ENCODE results near the gene MTSS2. TPM values are rescaled to one million over a fixed set of nuclear protein-coding genes. Genes with fewer than 3 reads are reported as not detected.
A peak's percentile ranks its signal among the peaks of the same experiment; 100 is the strongest.

MTSS2 gene
- total RNA-seq, 1 donor from 2014 or later, result 57.1 TPM

- peak overlapping the region; percentile 64 for H3K27ac Mint-ChIP-seq
- H3K4me1 Mint-ChIP-seq (ENCODE audit: low read depth), result peaks cover 11% of the 10 kb centered on the region
- no peaks in the 10 kb centered on the region for H3K27me3 Mint-ChIP-seq
Observed at GRCh38 chr16:70703835-70704381, 18.1 kb upstream of the MTSS2 start.

GRCh38 chr16:70703041-70703834, 17.4 kb upstream of the MTSS2 start:
- Mint-ChIP-seq H3K4me3 (ENCODE audit: low read depth) (no peak overlapping the region), H3K9me3 (ENCODE audit: low read depth) (no peaks in the 10 kb centered on the region)
- peak; percentile 35 for TF ChIP-seq CTCF (IDR thresholded peaks at IDR 0.05; ENCODE audit: unreplicated experiment)

More at GRCh38 chr16:70703835-70704381, 18.1 kb upstream of the MTSS2 start:
- peaks cover 3% of the 10 kb centered on the region for H3K36me3 Mint-ChIP-seq (ENCODE audit: insufficient read depth)
- DNase-seq (ENCODE audit: low spot score, unreplicated experiment), result no peak
- no peaks in the 10 kb centered on the region for H3K9me3 Mint-ChIP-seq (ENCODE audit: low read depth)
- H3K4me3 Mint-ChIP-seq (ENCODE audit: low read depth), result no peak overlapping the region
- TF ChIP-seq CTCF (IDR thresholded peaks at IDR 0.05; ENCODE audit: unreplicated experiment), result no peak

GRCh38 chr16:70702624-70703023, 16.8 kb upstream of the MTSS2 start:
- Mint-ChIP-seq H3K36me3 (ENCODE audit: insufficient read depth) (peaks cover 3% of the 10 kb centered on the region), H3K27me3 (no peaks in the 10 kb centered on the region), H3K9me3 (ENCODE audit: low read depth) (no peaks in the 10 kb centered on the region), H3K4me3 (ENCODE audit: low read depth) (no peak overlapping the region), H3K4me1 (ENCODE audit: low read depth) (peaks cover 9% of the 10 kb centered on the region), H3K27ac (peak overlapping the region; percentile 53)
- TF ChIP-seq CTCF (IDR thresholded peaks at IDR 0.05; ENCODE audit: unreplicated experiment), result no peak
- no peak for DNase-seq (ENCODE audit: low spot score, unreplicated experiment)

More at GRCh38 chr16:70703041-70703834, 17.4 kb upstream of the MTSS2 start:
- no peak for DNase-seq (ENCODE audit: low spot score, unreplicated experiment)
- Mint-ChIP-seq H3K27ac (peak overlapping the region; percentile 59), H3K27me3 (no peaks in the 10 kb centered on the region), H3K36me3 (ENCODE audit: insufficient read depth) (peaks cover 3% of the 10 kb centered on the region), H3K4me1 (ENCODE audit: low read depth) (peaks cover 9% of the 10 kb centered on the region)

- H3K4me1 Mint-ChIP-seq (ENCODE audit: low read depth), result peaks cover 9% of the 10 kb centered on the region
- H3K36me3 Mint-ChIP-seq (ENCODE audit: insufficient read depth), result peaks cover 3% of the 10 kb centered on the region
- H3K4me3 Mint-ChIP-seq (ENCODE audit: low read depth), result no peak overlapping the region
- no peaks in the 10 kb centered on the region for H3K9me3 Mint-ChIP-seq (ENCODE audit: low read depth)
- no peak for TF ChIP-seq CTCF (IDR thresholded peaks at IDR 0.05; ENCODE audit: unreplicated experiment)
- no peaks in the 10 kb centered on the region for H3K27me3 Mint-ChIP-seq
- DNase-seq (ENCODE audit: low spot score, unreplicated experiment), result no peak
- H3K27ac Mint-ChIP-seq, result peak overlapping the region; percentile 83
Observed at GRCh38 chr16:70701998-70702397, 16.1 kb upstream of the MTSS2 start.

- H3K4me1 Mint-ChIP-seq (ENCODE audit: low read depth), result peaks cover 9% of the 10 kb centered on the region
- no peaks in the 10 kb centered on the region for H3K9me3 Mint-ChIP-seq (ENCODE audit: low read depth)
- peak overlapping the region; percentile 83 for H3K27ac Mint-ChIP-seq
- H3K4me3 Mint-ChIP-seq (ENCODE audit: low read depth), result no peak overlapping the region
- no peak for TF ChIP-seq CTCF (IDR thresholded peaks at IDR 0.05; ENCODE audit: unreplicated experiment)
- peaks cover 3% of the 10 kb centered on the region for H3K36me3 Mint-ChIP-seq (ENCODE audit: insufficient read depth)
- no peaks in the 10 kb centered on the region for H3K27me3 Mint-ChIP-seq
- DNase-seq (ENCODE audit: low spot score, unreplicated experiment), result no peak
Observed at GRCh38 chr16:70701596-70701995, 15.7 kb upstream of the MTSS2 start.

Data from progenitor cell of endocrine pancreas (in vitro differentiated cells).